ENCODE results near the gene NEGR1. TPM values are rescaled to one million over a fixed set of nuclear protein-coding genes. Genes with fewer than 3 reads are reported as not detected.

The NEGR1 gene
- total RNA-seq, 1 donor from 2014 or later = 7.6 TPM

DNA sequence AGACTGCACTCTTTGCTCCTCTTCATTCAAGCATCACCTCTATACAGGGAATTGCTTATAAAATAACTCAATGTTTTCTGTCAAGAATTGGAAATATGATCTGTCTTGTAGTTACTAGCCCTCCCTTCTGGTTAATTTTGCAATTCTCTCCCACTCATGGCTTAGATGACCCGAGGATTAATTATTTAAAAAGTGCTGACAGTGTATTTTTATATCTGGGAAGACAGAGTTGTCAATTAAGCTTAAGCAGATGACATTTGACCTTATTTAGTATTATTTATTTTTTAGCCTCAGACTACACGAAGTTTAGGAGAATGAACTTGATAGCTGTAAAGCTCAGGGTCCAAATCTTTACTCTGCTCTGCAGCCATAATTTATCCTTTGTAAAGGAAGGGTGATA is 538.5 kb downstream of the NEGR1 start:
- DNase-seq (ENCODE audit: extremely low spot score, unreplicated experiment) = no peak
- Mint-ChIP-seq H3K27ac (ENCODE audit: unreplicated experiment) (no peak overlapping the region), H3K9me3 (ENCODE audit: unreplicated experiment) (peaks cover 8% of the 10 kb centered on the region), H3K4me3 (ENCODE audit: unreplicated experiment) (no peak overlapping the region), H3K36me3 (ENCODE audit: unreplicated experiment) (no peaks in the 10 kb centered on the region), H3K27me3 (ENCODE audit: unreplicated experiment) (no peaks in the 10 kb centered on the region), H3K4me1 (ENCODE audit: unreplicated experiment) (peaks cover 6% of the 10 kb centered on the region)
- TF ChIP-seq, protein P1, sequence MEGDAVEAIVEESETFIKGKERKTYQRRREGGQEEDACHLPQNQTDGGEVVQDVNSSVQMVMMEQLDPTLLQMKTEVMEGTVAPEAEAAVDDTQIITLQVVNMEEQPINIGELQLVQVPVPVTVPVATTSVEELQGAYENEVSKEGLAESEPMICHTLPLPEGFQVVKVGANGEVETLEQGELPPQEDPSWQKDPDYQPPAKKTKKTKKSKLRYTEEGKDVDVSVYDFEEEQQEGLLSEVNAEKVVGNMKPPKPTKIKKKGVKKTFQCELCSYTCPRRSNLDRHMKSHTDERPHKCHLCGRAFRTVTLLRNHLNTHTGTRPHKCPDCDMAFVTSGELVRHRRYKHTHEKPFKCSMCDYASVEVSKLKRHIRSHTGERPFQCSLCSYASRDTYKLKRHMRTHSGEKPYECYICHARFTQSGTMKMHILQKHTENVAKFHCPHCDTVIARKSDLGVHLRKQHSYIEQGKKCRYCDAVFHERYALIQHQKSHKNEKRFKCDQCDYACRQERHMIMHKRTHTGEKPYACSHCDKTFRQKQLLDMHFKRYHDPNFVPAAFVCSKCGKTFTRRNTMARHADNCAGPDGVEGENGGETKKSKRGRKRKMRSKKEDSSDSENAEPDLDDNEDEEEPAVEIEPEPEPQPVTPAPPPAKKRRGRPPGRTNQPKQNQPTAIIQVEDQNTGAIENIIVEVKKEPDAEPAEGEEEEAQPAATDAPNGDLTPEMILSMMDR (IDR thresholded peaks at IDR 0.05) = no peak

- Mint-ChIP-seq H3K4me1 (ENCODE audit: unreplicated experiment) (peaks cover 4% of the 10 kb centered on the region), H3K36me3 (ENCODE audit: unreplicated experiment) (no peaks in the 10 kb centered on the region), H3K27ac (ENCODE audit: unreplicated experiment) (no peak overlapping the region), H3K4me3 (ENCODE audit: unreplicated experiment) (no peak overlapping the region), H3K9me3 (ENCODE audit: unreplicated experiment) (peaks cover 8% of the 10 kb centered on the region), H3K27me3 (ENCODE audit: unreplicated experiment) (no peaks in the 10 kb centered on the region)
- TF ChIP-seq, protein P1 (IDR thresholded peaks at IDR 0.05) = no peak
- no peak for DNase-seq (ENCODE audit: extremely low spot score, unreplicated experiment)
Measured at GRCh38 chr1:71738910-71739309, 543.4 kb downstream of the NEGR1 start.

DNA sequence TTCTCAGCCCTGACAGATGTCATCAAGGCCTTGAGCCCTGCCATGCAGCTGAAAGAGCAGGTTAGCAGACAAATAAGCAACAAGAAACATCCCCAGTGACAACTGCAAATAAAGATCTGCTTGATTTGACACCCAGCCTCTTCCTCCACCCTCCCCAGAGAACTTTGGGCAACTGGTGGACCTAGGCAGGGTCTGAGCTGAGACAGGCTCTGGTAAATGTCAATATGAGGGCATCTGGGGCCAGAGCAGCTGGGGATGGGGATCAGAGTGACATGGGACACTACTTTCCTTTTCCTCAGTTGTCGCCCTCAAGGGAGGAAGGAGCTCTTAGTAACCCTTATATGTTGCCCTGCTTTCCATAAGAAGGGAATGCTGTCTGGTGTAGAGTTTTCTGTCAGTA is 544.1 kb downstream of the NEGR1 start:
- H3K27ac Mint-ChIP-seq (ENCODE audit: unreplicated experiment) = no peak overlapping the region
- peaks cover 8% of the 10 kb centered on the region for H3K9me3 Mint-ChIP-seq (ENCODE audit: unreplicated experiment)
- no peak for DNase-seq (ENCODE audit: extremely low spot score, unreplicated experiment)
- peaks cover 4% of the 10 kb centered on the region for H3K4me1 Mint-ChIP-seq (ENCODE audit: unreplicated experiment)
- TF ChIP-seq, protein P1 (IDR thresholded peaks at IDR 0.05) = no peak
- no peaks in the 10 kb centered on the region for H3K36me3 Mint-ChIP-seq (ENCODE audit: unreplicated experiment)
- H3K27me3 Mint-ChIP-seq (ENCODE audit: unreplicated experiment) = no peaks in the 10 kb centered on the region
- no peak overlapping the region for H3K4me3 Mint-ChIP-seq (ENCODE audit: unreplicated experiment)

GRCh38 chr1:71737768-71738167 is 544.6 kb downstream of the NEGR1 start:
- TF ChIP-seq, protein P1 (IDR thresholded peaks at IDR 0.05) = no peak
- Mint-ChIP-seq H3K4me3 (ENCODE audit: unreplicated experiment) (no peak overlapping the region), H3K9me3 (ENCODE audit: unreplicated experiment) (peaks cover 8% of the 10 kb centered on the region), H3K36me3 (ENCODE audit: unreplicated experiment) (no peaks in the 10 kb centered on the region), H3K27me3 (ENCODE audit: unreplicated experiment) (no peaks in the 10 kb centered on the region), H3K27ac (ENCODE audit: unreplicated experiment) (no peak overlapping the region), H3K4me1 (ENCODE audit: unreplicated experiment) (peaks cover under 1% of the 10 kb centered on the region)
- DNase-seq (ENCODE audit: extremely low spot score, unreplicated experiment) = no peak

- Mint-ChIP-seq H3K9me3 (ENCODE audit: unreplicated experiment) (no peaks in the 10 kb centered on the region), H3K4me3 (ENCODE audit: unreplicated experiment) (no peak overlapping the region), H3K27ac (ENCODE audit: unreplicated experiment) (no peak overlapping the region), H3K4me1 (ENCODE audit: unreplicated experiment) (peaks cover 1% of the 10 kb centered on the region), H3K27me3 (ENCODE audit: unreplicated experiment) (no peaks in the 10 kb centered on the region), H3K36me3 (ENCODE audit: unreplicated experiment) (no peaks in the 10 kb centered on the region)
- TF ChIP-seq, protein P1 (IDR thresholded peaks at IDR 0.05) = no peak
- DNase-seq (ENCODE audit: extremely low spot score, unreplicated experiment) = no peak
Measured at GRCh38 chr1:71733121-71733520, 549.2 kb downstream of the NEGR1 start.
